NCI-H2171 treated with DMSO at 0.1 percent for 48 hours (cell line): ENCODE measurements around the gene SMC1B.
"Not testable (repeated sequence)": the region's sequence is repeated elsewhere in the genome, so short reads cannot be mapped to it uniquely, and the experiment has no call there.

Experiments
- DNase-seq: peaks from one replicate; lab custom pipeline; 2025; lab: John Stamatoyannopoulos, UW

Gene SMC1B

GRCh38 chr22:45296628-45297297 is 116.6 kb downstream of the SMC1B start:
- no peak for DNase-seq

- DNase-seq = no peak
These were observed 117.9 kb downstream of the SMC1B start for GRCh38 chr22:45295492-45295891.

GRCh38 chr22:45295004-45295403 is 118.4 kb downstream of the SMC1B start:
- DNase-seq = not testable (repeated sequence)
